Vagina (tissue), 2 donors: ENCODE data around the gene MAPRE2. TPM values are rescaled to one million over a fixed set of nuclear protein-coding genes. Genes with fewer than 3 reads are reported as not detected.

Source experiments
- DNase-seq, 2 donors: peaks; one replicate each; pipeline ENCODE4 v3.0.0-alpha.2; 2017; ENCODE audit errors: extremely low spot score in 2 of 2
- H3K27ac ChIP-seq: fragments of 200-600 bp; sonication (generic); one replicate; pipeline ENCODE4 v1.5.1; 2019
- H3K27me3 ChIP-seq: fragments of 200-600 bp; sonication (generic); one replicate; pipeline ENCODE4 v1.5.1; 2019
- H3K36me3 ChIP-seq, 2 donors: fragments of 200-600 bp; sonication (generic); one replicate each; pipeline ENCODE4 v1.5.1; 2017 to 2019
- H3K4me1 ChIP-seq: fragments of 200-600 bp; sonication (generic); one replicate; pipeline ENCODE4 v1.5.1; 2019
- H3K4me3 ChIP-seq, 2 donors: fragments of 200-600 bp; sonication (generic); 1 replicate in 1 of 2; 2 replicates in 1 of 2; pipeline ENCODE4 v1.5.1; 2016 to 2019
- H3K9me3 ChIP-seq: fragments of 200-600 bp; sonication (generic); one replicate; pipeline ENCODE4 v1.5.1; 2019
- POLR2A ChIP-seq, 2 donors: fragments of 450-650 bp; IDR thresholded peaks; one replicate each; pipeline ENCODE4 v1.6.1; 2017; ENCODE audit warnings: antibody characterized with exemption in 2 of 2, mild to moderate bottlenecking in 2 of 2, moderate library complexity in 2 of 2
- POLR2AphosphoS5 ChIP-seq, 2 donors: sonication (generic); formaldehyde crosslinking; IDR thresholded peaks; one replicate each; pipeline ENCODE4 v1.9.0; 2017; ENCODE audit warnings: antibody characterized with exemption in 2 of 2, mild to moderate bottlenecking in 2 of 2, low read depth in 1 of 2; ENCODE audit not compliant: insufficient read depth in 1 of 2
- intact Hi-C: fragments of 100-400 bp; cut with DNase I; formaldehyde crosslinking; loops from one replicate; pipeline ENCODE4 v1.15.1; 2023
- total RNA-seq: library from RNA; depleted of rRNA; stranded (reverse); fragments of >200 nt; gene quantifications from one replicate; pipeline ENCODE4 v1.2.3, GENCODE V29; 2016
- TF ChIP-seq, protein P1 (sequence below), 3 experiments: fragments of 450-650 bp in 2 of 3; fragments of 200-600 bp in 1 of 3; sonication (generic) in 1 of 3; IDR thresholded peaks; one replicate each; pipeline ENCODE4 v1.5.1; 2017 to 2019; ENCODE audit warnings: antibody characterized with exemption in 3 of 3, mild to moderate bottlenecking in 2 of 3, moderate library complexity in 2 of 3

Gene MAPRE2
- total RNA-seq, 1 donor from 2014 or later, result 21.4 TPM

DNA sequence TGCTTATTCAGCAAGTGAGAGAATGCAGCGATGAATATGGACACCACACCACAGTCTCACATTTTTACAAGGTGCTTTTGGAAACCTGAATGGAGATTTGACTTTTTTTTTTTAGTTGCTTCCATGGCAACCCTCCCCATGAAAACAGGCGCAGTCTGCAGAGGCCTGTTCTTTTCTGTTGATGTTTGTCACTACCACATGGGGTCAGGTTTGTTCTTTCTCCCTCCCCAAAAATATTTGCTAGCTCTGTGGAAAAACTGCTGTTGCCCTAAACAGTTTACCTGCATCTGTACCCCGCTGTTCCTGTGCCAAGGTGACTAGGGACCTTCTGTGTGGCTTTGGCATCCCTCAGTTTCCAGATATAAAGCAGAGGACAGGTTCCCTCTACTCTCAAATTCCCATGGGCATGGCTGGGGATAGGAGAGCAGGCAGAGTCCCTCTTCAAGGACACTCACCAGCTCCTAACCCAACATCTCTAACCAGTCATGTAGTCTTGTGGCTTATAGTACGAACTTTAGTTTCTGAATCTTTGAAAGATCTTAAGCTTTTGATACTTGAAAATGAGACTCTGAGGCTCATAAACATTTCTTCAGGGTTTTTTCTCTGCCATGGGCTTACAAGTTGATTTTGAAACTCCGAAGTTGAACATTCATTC is 14.7 kb upstream of the MAPRE2 start:
- TF ChIP-seq POLR2A (IDR thresholded peaks at IDR 0.05) (no peak), POLR2AphosphoS5 (IDR thresholded peaks at IDR 0.05; ENCODE audit: insufficient read depth in 1 of 2, low read depth in 1 of 2) (no peak)
- TF ChIP-seq, protein P1, sequence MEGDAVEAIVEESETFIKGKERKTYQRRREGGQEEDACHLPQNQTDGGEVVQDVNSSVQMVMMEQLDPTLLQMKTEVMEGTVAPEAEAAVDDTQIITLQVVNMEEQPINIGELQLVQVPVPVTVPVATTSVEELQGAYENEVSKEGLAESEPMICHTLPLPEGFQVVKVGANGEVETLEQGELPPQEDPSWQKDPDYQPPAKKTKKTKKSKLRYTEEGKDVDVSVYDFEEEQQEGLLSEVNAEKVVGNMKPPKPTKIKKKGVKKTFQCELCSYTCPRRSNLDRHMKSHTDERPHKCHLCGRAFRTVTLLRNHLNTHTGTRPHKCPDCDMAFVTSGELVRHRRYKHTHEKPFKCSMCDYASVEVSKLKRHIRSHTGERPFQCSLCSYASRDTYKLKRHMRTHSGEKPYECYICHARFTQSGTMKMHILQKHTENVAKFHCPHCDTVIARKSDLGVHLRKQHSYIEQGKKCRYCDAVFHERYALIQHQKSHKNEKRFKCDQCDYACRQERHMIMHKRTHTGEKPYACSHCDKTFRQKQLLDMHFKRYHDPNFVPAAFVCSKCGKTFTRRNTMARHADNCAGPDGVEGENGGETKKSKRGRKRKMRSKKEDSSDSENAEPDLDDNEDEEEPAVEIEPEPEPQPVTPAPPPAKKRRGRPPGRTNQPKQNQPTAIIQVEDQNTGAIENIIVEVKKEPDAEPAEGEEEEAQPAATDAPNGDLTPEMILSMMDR (IDR thresholded peaks at IDR 0.05), result no peak
- no peaks in the 10 kb centered on the region for H3K27me3 ChIP-seq
- no peak overlapping the region for H3K27ac ChIP-seq
- H3K4me1 ChIP-seq, result peaks cover 30% of the 10 kb centered on the region
- no peaks in the 10 kb centered on the region for H3K36me3 ChIP-seq
- no peak overlapping the region for H3K4me3 ChIP-seq
- intact Hi-C loops, result loop anchor here (10.0 kb wide), 1 partner anchor 108 kb away; no protein-coding TSS in a partner anchor
- DNase-seq, result no peak
- no peaks in the 10 kb centered on the region for H3K9me3 ChIP-seq

DNA sequence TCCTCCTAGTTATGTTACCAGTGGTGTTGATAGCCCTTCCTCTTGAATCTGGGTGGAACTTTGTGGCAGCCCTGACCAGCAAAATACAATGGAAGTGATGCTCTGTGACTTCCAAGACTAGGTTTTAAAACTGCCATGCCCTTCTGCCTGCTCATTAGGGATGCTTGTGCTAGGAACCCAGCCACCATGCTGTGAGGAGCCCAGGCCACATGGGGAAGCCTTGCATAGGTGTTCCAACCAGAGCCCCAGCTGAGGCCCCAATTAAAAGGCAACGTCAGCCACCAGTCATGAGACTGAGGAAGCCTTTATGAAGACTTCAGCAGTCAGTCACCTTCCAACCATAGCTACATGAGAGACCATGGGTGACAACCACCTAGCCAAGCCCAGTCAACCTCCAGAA is 14.0 kb upstream of the MAPRE2 start:
- Histone ChIP-seq H3K27ac (no peak overlapping the region), H3K9me3 (no peaks in the 10 kb centered on the region), H3K4me3 (no peak overlapping the region), H3K4me1 (peaks cover 30% of the 10 kb centered on the region), H3K27me3 (no peaks in the 10 kb centered on the region), H3K36me3 (no peaks in the 10 kb centered on the region)
- TF ChIP-seq, protein P1 (IDR thresholded peaks at IDR 0.05), result no peak
- no peak for TF ChIP-seq POLR2A (IDR thresholded peaks at IDR 0.05)
- no peak for TF ChIP-seq POLR2AphosphoS5 (IDR thresholded peaks at IDR 0.05; ENCODE audit: insufficient read depth in 1 of 2, low read depth in 1 of 2)
- no peak for DNase-seq
- intact Hi-C loops, result loop anchor here (10.0 kb wide), 1 partner anchor 108 kb away; no protein-coding TSS in a partner anchor

DNA sequence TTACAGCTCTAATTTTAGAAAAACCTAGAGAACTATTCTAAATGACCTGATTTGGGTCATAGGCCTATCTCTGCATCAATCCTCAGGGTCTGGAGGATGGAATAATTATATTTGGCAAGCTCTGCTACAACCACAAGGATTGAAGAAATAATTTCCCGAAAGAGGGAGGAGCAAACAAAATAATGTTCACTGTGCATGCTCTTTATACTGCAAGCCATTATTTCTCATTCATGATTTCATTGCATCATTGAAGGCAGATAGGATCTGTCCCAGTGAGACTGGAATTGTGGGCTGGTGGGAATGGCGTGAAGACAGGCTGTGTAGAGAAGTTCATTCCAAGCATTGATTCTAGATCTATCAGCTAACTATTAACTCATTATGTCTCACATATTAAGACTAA is 12.7 kb upstream of the MAPRE2 start:
- H3K27me3 ChIP-seq, result no peaks in the 10 kb centered on the region
- intact Hi-C loops, result loop anchor here (10.0 kb wide), 1 partner anchor 106 kb away; no protein-coding TSS in a partner anchor
- peaks cover 30% of the 10 kb centered on the region for H3K4me1 ChIP-seq
- no peak for DNase-seq
- TF ChIP-seq POLR2A (IDR thresholded peaks at IDR 0.05) (no peak), POLR2AphosphoS5 (IDR thresholded peaks at IDR 0.05; ENCODE audit: insufficient read depth in 1 of 2, low read depth in 1 of 2) (no peak)
- TF ChIP-seq, protein P1 (IDR thresholded peaks at IDR 0.05), result no peak
- peak overlapping the region; percentile 57 for H3K27ac ChIP-seq
- no peak overlapping the region for H3K4me3 ChIP-seq
- H3K9me3 ChIP-seq, result no peaks in the 10 kb centered on the region
- no peaks in the 10 kb centered on the region for H3K36me3 ChIP-seq

DNA sequence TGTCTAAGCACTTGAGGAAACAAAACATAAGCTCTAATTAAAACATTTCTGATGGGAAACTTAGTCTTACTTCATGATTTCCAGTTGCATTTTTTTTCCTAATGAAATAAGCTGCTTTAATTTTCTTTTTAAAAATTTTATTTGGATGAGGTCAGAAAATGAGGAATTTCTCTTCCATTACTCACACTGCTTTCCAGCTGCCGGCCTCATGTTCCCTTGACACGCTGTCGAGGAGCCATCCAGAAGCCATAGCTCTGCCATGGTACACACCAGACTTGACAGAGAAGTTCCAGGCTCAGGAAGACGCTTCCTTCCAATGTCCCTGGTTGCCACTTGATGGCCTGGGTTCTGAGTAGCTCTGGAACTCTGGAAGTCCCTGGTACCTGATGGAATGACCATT is 12.1 kb upstream of the MAPRE2 start:
- Histone ChIP-seq H3K27me3 (no peaks in the 10 kb centered on the region), H3K4me3 (peak overlapping the region in 1 of 2 donors; percentile 21), H3K4me1 (peaks cover 30% of the 10 kb centered on the region), H3K9me3 (no peaks in the 10 kb centered on the region), H3K36me3 (no peaks in the 10 kb centered on the region), H3K27ac (peak overlapping the region; percentile 57)
- intact Hi-C loops, result loop anchor here (10.0 kb wide), 1 partner anchor 106 kb away; no protein-coding TSS in a partner anchor
- TF ChIP-seq POLR2AphosphoS5 (IDR thresholded peaks at IDR 0.05; ENCODE audit: insufficient read depth in 1 of 2, low read depth in 1 of 2) (no peak), POLR2A (IDR thresholded peaks at IDR 0.05) (no peak)
- TF ChIP-seq, protein P1 (IDR thresholded peaks at IDR 0.05), result no peak
- no peak for DNase-seq

DNA sequence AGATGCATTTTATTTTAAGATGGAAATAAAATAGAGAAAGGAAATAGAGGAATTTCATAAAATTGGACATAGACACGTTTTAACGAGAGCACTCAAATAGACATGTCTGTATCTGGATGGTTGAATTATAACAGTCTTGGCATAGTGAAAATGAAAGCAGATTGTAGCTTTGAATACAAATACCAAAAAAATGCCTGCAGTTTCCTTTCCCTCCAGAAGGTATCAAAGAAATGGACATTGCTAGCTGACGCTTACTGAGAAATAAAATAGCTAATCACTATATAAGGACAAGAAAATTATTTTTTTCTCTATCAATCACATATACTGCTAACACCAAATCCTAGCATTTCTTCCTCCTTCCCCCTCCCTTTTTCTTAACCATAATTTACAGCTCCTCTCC is 11.4 kb upstream of the MAPRE2 start:
- Histone ChIP-seq H3K27me3 (no peaks in the 10 kb centered on the region), H3K27ac (peak overlapping the region; percentile 57), H3K4me3 (peak overlapping the region; percentile 21 to 25), H3K9me3 (no peaks in the 10 kb centered on the region), H3K36me3 (no peaks in the 10 kb centered on the region), H3K4me1 (peaks cover 30% of the 10 kb centered on the region)
- intact Hi-C loops, result loop anchor here (10.0 kb wide), 1 partner anchor 105 kb away; no protein-coding TSS in a partner anchor
- no peak for DNase-seq
- TF ChIP-seq POLR2A (IDR thresholded peaks at IDR 0.05) (no peak), POLR2AphosphoS5 (IDR thresholded peaks at IDR 0.05; ENCODE audit: insufficient read depth in 1 of 2, low read depth in 1 of 2) (no peak)
- TF ChIP-seq, protein P1 (IDR thresholded peaks at IDR 0.05), result no peak
